ENCODE data around the gene PAF1. TPM values are rescaled to one million over a fixed set of nuclear protein-coding genes. Genes with fewer than 3 reads are reported as not detected.

PAF1 gene
- total RNA-seq, result 33.0 and 34.6 TPM in 2 replicates

DNA sequence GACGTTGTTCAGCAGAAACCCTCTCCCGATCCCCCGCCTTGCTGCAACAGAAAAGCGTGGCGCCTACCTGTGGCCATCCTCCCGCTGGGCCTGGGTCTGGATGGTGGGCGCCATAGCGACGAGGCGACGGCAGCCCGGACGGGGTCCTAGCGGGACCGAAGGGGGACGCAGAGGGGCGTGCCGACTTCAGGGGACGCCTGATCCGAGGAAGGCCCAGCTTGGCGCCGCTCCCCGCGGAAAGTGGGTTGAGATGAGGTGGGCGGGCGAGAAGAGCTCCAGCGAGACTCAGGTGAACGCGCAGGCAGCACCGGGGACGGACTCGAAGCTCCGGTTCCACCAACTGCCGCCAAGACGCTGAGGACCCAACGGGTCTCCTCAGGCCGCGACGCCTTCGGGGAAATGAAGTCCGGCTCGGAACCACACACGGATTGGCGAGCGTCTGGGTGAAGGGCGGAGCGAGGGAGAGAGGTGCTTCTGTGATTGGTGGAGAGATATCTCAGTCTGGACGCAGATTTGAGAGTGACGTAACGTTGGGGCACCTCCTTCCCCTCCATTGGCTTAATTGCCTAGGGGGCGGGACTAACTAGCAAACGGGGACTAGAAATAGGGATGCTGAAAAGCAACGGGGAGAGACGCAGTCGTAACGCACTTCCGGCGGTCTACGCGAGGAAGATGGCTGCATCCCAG lies at the start of gene PAF1, which contains the start of gene MED29:
Gene PAF1 (minus strand): TSS at position 356 of the 687 bp plus-strand sequence. CDS start 242 bp downstream, at position 114.
Gene MED29 (plus strand): TSS at position 628 of the 687 bp plus-strand sequence. CDS start 45 bp downstream, at position 673.

GRCh38 chr19:39435499-39436349 lies 44.8 kb upstream of the PAF1 start, which contains the start of gene RPS16:
RPS16 (minus strand) TSS chr19:39435949; CDS start chr19:39435895, 54 bp downstream.

GRCh38 chr19:39412100-39412866 lies 21.4 kb upstream of the PAF1 start, which contains the start of gene PLEKHG2:
PLEKHG2 (plus strand) TSS chr19:39412669; CDS start chr19:39414087, 1,418 bp downstream.

GRCh38 chr19:39406656-39407409 lies 15.9 kb upstream of the PAF1 start, which contains the start of gene ZFP36:
ZFP36 (plus strand) TSS chr19:39406847; CDS start chr19:39406905, 58 bp downstream.

DNA sequence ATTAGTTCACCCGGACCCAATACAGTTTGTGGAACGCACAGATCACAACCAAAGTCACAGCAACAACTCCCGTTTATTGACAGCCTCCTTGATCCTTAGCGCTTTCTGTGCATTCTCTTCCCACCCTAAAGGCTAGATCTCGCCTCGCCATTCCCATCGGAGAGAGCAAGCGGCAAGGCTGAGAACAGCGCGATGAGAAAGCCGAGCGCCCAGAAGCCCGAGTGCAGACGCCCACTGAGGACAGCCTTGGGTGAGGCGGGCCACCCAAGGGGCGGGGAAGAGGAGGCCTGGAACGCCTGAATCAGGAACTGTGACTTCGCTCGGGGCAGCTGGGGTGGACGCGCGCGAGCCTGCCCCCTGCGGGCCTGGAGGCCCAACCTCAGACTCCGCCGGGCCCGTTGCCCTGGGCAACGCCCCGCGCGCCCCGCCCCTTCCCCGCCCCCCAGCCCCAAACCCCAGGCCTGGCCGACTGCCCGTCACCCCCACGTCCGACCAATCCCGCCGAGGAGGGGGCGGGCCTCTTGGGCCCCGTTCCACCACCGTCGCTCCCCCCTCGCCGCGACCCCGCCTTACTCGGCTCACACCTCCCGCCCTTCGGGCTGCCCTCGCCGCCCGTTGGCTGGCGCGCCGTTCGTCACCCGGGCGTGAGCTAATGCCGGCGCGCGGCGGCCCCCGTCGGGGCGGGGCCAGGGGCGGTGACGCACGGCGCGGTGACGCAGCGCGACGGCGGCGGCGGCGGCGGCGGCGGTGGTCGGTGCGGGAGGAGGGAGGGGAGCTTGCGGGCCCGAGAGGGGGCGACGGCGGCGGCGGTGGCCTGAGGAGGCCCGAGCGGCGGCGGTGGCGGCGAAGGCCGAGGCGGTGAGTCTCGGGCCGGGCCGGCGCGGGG lies 48.9 kb downstream of the PAF1 start, which contains the start of gene SAMD4B:
Gene SAMD4B (plus strand): TSS at position 703 of the 886 bp plus-strand sequence. CDS start 14,473 bp downstream, outside the sequence.

Other genes with a start within 250 kb of the PAF1 start
- gene NCCRP1, start 194.1 kb downstream of the PAF1 start, total RNA-seq, result not detected in 2 replicates
- not detected in 2 replicates for gene SYCN, start 186.8 kb downstream of the PAF1 start, total RNA-seq
- gene IFNL3, start 146.1 kb downstream of the PAF1 start, total RNA-seq, result not detected in 2 replicates
- not detected in 2 replicates for gene IFNL4, start 142.2 kb downstream of the PAF1 start, total RNA-seq
- gene IFNL2, start 122.7 kb downstream of the PAF1 start, total RNA-seq, result not detected in 2 replicates
- gene IFNL1, start 94.7 kb downstream of the PAF1 start, total RNA-seq, result not detected in 2 replicates
- gene LRFN1, start 70.2 kb downstream of the PAF1 start, total RNA-seq, result 0.91 and 3.5 TPM in 2 replicates
- 8.0 and 15.0 TPM in 2 replicates for gene GMFG, start 55.1 kb downstream of the PAF1 start, total RNA-seq
- gene SAMD4B, start 48.7 kb downstream of the PAF1 start, total RNA-seq, result 57.8 and 74.8 TPM in 2 replicates
- 35.6 and 56.0 TPM in 2 replicates for gene MED29, start 272 bp upstream of the PAF1 start, total RNA-seq
- gene ZFP36, start 15.7 kb upstream of the PAF1 start, total RNA-seq, result 19.8 and 64.4 TPM in 2 replicates
- 22.0 and 34.3 TPM in 2 replicates for gene PLEKHG2, start 21.6 kb upstream of the PAF1 start, total RNA-seq
- 2,275 and 2,629 TPM in 2 replicates for gene RPS16, start 44.8 kb upstream of the PAF1 start, total RNA-seq
- 63.7 and 89.2 TPM in 2 replicates for gene SUPT5H, start 54.5 kb upstream of the PAF1 start, total RNA-seq
- 51.4 and 81.6 TPM in 2 replicates for gene TIMM50, start 89.7 kb upstream of the PAF1 start, total RNA-seq
- 0.52 TPM in 1 of 2 replicates, not detected in the other for gene DLL3, start 107.8 kb upstream of the PAF1 start, total RNA-seq
- not detected in 2 replicates for gene SELENOV, start 124.0 kb upstream of the PAF1 start, total RNA-seq
- gene EID2B, start 141.7 kb upstream of the PAF1 start, total RNA-seq, result 2.7 and 5.1 TPM in 2 replicates
- gene EID2, start 149.1 kb upstream of the PAF1 start, total RNA-seq, result 12.1 and 12.9 TPM in 2 replicates
- gene LGALS13, start 211.4 kb upstream of the PAF1 start, total RNA-seq, result not detected in 2 replicates

All from epithelial cell of alveolus of lung (primary cell).